ENCODE data around the gene PPP4C.

PPP4C gene

DNA sequence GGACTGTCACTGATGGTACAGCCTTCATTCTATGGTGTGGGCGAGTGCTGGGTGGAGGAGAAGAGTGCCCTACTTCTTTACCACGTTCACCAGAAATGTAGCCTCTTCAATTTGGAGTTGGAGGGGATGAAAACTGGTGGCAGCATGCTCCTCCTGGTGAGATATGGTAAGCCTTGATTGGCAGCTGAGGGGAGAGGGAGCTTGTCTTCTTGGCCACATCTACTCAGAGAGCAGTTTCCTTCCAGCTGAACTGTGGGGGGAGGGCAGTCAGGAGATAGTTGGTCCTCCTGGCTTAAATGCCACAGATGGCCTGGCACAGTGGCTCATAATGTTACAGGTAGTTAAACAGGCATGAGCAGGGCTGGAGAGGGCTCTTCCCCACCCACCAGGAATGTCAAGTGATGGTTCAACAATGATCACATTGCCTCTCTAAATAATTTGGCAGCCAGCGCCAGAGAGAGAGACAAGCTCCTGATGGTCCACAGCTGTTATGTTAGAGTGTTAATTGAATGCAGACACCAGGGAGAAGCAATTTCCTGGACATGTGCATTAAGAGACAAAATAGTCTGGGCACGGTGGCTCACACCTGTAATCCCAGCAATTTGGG lies 56.2 kb downstream of the PPP4C start:
- DNase-seq = no peak

DNA sequence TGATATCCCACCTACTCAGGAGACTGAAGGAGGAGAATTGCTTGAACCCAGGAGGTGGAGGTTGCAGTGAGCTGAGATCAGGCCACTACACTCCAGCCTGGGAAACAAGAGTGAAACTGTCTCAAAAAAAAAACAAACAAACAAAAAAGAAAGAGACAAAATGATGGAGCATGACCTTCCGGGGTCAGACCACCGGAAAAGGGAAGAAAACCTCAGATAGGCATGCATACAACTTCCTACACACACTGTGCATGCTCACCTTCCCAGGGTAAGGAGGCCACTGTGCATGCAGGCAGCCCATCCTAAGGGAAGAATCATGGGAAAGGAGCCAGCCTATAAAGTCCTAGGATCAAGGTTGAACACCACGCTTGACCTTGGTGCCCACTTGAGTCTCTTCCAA lies 56.8 kb downstream of the PPP4C start:
- DNase-seq = no peak
